Measurements from ENCODE around the gene ABCF2. TPM values are rescaled to one million over a fixed set of nuclear protein-coding genes. Genes with fewer than 3 reads are reported as not detected.

Gene ABCF2
- total RNA-seq, 2 donors from 2014 or later = 25.3 to 44.1 TPM

DNA sequence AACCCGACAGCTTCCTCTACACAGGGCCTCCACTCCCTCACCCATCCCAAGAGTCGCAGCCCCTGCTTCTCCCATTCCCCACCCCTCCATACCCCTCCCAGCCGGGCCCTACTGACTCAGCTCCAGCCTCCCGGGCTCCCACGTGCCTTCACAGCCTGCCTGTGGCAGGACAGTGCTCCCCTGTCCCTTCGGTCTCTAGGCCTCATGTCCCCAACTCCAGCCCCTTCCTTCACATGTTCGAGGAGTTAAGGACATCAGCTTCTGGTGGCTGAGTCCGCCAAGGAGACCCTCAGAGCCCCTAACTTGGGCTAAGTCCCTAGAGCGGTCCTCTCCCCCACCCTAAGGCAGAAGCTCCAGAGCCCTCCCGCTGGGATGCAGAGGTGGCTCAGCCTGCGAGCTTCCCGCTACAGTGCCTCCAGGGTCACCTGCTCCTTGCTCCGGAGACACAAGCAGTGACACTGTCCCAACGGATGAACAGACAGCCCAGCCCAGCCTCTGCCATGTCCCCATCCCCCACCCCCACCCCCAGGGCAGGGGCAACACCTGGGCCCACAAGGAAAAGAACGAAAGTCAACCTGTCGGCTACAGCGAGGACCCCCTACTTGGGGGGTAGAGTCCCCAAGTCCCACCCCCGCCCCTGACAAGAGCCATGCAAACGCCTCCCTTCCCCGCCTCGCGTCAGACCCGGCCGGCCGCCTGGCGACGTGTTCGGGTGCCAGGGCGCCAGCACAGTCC, 20.8 kb upstream of the ABCF2 start:
- Histone ChIP-seq H3K27me3 (replicated peaks; ENCODE audit: insufficient read depth) (no peaks in the 10 kb centered on the region), H3K9me3 (no peaks in the 10 kb centered on the region), H3K4me1 (ENCODE audit: control insufficient read depth in 1 of 2, low read depth in 2 of 2) (peaks cover 46 to 68% of the 10 kb centered on the region in 2 donors), H3K4me3 (peak overlapping the region; percentile 89), H3K27ac (peak overlapping the region; percentile 96 to 99), H3K36me3 (no peaks in the 10 kb centered on the region)
- no peak for ATAC-seq (ENCODE audit: insufficient number of reproducible peaks, low FRiP score, low read depth)
- DNase-seq (ENCODE audit: low spot score) = no peak
- TF ChIP-seq, protein P1, sequence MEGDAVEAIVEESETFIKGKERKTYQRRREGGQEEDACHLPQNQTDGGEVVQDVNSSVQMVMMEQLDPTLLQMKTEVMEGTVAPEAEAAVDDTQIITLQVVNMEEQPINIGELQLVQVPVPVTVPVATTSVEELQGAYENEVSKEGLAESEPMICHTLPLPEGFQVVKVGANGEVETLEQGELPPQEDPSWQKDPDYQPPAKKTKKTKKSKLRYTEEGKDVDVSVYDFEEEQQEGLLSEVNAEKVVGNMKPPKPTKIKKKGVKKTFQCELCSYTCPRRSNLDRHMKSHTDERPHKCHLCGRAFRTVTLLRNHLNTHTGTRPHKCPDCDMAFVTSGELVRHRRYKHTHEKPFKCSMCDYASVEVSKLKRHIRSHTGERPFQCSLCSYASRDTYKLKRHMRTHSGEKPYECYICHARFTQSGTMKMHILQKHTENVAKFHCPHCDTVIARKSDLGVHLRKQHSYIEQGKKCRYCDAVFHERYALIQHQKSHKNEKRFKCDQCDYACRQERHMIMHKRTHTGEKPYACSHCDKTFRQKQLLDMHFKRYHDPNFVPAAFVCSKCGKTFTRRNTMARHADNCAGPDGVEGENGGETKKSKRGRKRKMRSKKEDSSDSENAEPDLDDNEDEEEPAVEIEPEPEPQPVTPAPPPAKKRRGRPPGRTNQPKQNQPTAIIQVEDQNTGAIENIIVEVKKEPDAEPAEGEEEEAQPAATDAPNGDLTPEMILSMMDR (IDR thresholded peaks at IDR 0.05) = no peak

DNA sequence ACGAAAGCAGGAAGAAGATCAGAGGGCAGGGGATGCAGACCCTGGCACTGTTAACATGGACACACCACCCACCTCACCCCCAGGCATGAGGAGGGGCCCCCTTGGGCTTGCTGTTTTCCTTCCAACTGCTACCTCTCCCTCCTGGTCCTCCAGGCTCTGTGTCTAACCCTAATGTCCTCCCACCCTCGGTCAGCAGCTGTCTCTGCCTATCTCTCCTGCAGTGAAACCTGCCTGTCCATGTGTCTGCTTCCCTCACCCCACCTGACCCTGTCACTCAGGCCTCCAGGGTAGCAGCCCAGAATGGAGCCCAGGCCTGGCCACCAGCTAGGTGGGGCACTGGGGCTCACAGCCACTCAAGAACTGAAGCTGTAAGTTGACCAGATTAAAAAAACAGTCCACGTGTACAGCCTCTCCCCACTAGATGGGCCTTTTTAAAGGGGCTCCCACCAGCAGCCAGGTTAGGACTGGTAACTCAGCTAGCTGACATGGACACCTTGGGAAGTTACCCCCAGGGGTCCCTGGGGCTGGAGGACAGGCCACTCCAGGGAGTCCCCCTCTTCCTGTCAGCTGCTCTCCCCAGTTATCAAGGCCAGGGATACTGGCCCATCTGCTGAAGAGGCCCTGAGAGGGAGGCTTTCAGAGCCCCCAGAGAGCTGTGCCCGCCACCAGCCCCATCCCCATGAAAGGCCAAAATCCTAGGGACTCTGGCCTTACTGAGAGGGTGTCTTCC, 20.0 kb upstream of the ABCF2 start:
- ATAC-seq (ENCODE audit: insufficient number of reproducible peaks, low FRiP score, low read depth) (no peak), DNase-seq (ENCODE audit: low spot score) (no peak)
- H3K4me1 ChIP-seq (ENCODE audit: control insufficient read depth in 1 of 2, low read depth in 2 of 2) = peaks cover 46 to 60% of the 10 kb centered on the region in 2 donors
- TF ChIP-seq, protein P1 (IDR thresholded peaks at IDR 0.05) = no peak
- H3K27ac ChIP-seq = peak overlapping the region; percentile 96 to 99
- peak overlapping the region; percentile 89 for H3K4me3 ChIP-seq
- no peaks in the 10 kb centered on the region for H3K9me3 ChIP-seq
- H3K27me3 ChIP-seq (replicated peaks; ENCODE audit: insufficient read depth) = no peaks in the 10 kb centered on the region
- peaks cover 3% of the 10 kb centered on the region for H3K36me3 ChIP-seq

DNA sequence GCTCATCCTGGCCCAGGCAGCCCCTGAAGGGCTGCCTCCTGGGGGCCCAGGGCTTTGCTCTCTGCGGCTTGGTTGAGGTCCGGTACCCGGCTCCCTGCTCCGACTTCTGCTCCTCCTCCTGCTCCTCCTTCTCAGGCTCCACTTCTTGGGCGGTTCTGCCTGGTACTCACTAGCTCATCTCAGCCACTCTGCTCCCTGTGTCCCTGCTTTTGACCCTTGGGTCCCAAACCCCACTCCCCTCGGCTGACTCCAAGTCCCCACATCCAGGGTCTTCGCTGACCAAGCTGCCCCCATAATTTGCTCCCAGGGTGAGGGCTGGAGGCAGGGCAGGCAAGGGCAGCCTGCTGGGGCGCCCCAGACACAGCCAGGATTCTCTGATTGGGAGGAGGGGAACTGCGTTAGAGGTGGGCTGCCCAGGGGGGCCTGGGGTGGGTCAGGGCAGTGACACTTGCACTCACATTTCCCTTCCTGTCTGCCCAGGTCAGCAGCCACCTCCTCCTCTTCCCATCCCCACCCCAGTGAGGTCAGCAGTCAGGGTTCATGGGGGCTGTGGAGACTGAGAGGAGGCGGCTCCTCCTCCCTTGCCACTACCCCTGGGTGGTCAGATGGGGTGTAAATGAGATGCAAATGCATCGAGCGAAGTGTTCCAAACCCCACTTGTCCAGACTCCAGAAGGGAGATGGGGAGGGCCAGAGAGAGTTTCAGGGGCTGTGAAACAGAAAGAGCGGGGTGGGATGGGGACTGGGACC, 19.3 kb upstream of the ABCF2 start:
- peaks cover 45 to 59% of the 10 kb centered on the region in 2 donors for H3K4me1 ChIP-seq (ENCODE audit: control insufficient read depth in 1 of 2, low read depth in 2 of 2)

DNA sequence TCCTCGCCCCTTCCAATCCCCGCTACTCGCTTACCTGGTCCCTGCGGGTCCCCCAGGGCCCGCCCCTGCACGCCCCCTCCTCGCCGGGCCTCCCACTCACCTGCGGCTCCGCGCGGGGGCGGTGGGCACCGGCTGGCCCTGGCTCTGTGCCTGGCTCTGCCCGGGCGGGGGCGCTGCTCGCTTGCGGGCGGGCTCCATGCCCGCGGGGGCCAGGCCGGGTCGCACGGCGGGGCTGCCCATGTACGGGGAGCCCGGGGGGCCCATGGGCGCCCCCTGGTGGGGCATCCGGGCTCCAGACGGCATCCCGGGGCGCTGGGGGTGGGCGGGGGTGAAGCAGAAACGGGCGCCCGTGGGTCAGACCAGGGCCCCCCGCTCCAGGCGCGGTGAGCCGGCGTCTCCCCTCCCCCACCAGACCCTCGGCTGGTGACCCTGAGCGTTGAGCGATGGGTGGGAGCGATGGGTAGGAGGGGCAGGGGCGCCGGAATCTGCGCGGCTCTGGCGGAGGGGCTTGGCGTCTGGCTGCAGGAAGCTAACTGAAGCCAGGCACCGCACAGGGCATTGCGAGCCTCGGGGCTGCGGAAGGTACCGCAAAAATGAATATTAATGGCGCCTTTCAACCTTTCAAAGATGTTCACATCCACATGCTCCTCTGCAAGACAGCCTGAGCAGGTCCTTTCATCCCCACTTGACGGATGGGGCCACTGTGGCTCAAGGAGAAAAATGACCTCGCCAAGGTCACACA, 18.5 kb upstream of the ABCF2 start:
- Histone ChIP-seq H3K27ac (peak overlapping the region; percentile 96 to 99), H3K4me1 (ENCODE audit: control insufficient read depth in 1 of 2, low read depth in 2 of 2) (peaks cover 38 to 55% of the 10 kb centered on the region in 2 donors), H3K27me3 (replicated peaks; ENCODE audit: insufficient read depth) (no peaks in the 10 kb centered on the region), H3K9me3 (no peaks in the 10 kb centered on the region), H3K36me3 (peaks cover 9% of the 10 kb centered on the region), H3K4me3 (peak overlapping the region; percentile 89)
- DNase-seq (ENCODE audit: low spot score) (no peak), ATAC-seq (ENCODE audit: insufficient number of reproducible peaks, low FRiP score, low read depth) (no peak)
- TF ChIP-seq, protein P1 (IDR thresholded peaks at IDR 0.05) = peak; percentile 74

More for the DNA sequence above, 19.3 kb upstream of the ABCF2 start:
- ATAC-seq (ENCODE audit: insufficient number of reproducible peaks, low FRiP score, low read depth) (no peak), DNase-seq (ENCODE audit: low spot score) (no peak)
- Histone ChIP-seq H3K4me3 (peak overlapping the region; percentile 89), H3K36me3 (peaks cover 9% of the 10 kb centered on the region), H3K27me3 (replicated peaks; ENCODE audit: insufficient read depth) (no peaks in the 10 kb centered on the region), H3K27ac (peak overlapping the region; percentile 96 to 99), H3K9me3 (no peaks in the 10 kb centered on the region)
- TF ChIP-seq, protein P1 (IDR thresholded peaks at IDR 0.05) = no peak

Measured in thoracic aorta (tissue), 2 donors.